Activated CD8-positive, alpha-beta memory T cell treated with anti-CD3 and anti-CD28 coated beads, Interleukin-2, amount 10 ng/mL, durations not matched to agents 7 days and 5 days (primary cell): Measurements from ENCODE around the gene CUBN. TPM values are rescaled to one million over a fixed set of nuclear protein-coding genes. Genes with fewer than 3 reads are reported as not detected.

ENCODE experiments used
- ATAC-seq: fragments of 150-1000 bp; cut with Tn5 transposase; one replicate; pipeline ENCODE4 v1.10.0; 2021; ENCODE audit warnings: moderate library complexity
- CTCF ChIA-PET: fragments of 350-600 bp; sonication (Branson Sonifier 250); formaldehyde crosslinking; loops from one replicate; lab custom pipeline; 2021; ENCODE audit warnings: antibody characterized with exemption; lab: Charles Lee
- DNase-seq: peaks from one replicate; pipeline ENCODE4 v3.0.0-alpha.2; 2020
- H3K27ac Mint-ChIP-seq: one replicate; pipeline ENCODE4 v1.8.0; 2021; ENCODE audit warnings: mild to moderate bottlenecking, mixed read lengths
- H3K27me3 Mint-ChIP-seq: one replicate; pipeline ENCODE4 v1.8.0; 2021; ENCODE audit warnings: mixed read lengths
- H3K36me3 Mint-ChIP-seq: one replicate; pipeline ENCODE4 v1.8.0; 2021; ENCODE audit warnings: mild to moderate bottlenecking, mixed read lengths
- H3K4me1 Mint-ChIP-seq: one replicate; pipeline ENCODE4 v1.8.0; 2021; ENCODE audit warnings: mixed read lengths
- H3K4me3 Mint-ChIP-seq: one replicate; pipeline ENCODE4 v1.8.0; 2021; ENCODE audit warnings: mild to moderate bottlenecking, moderate library complexity, mixed read lengths
- H3K9me3 Mint-ChIP-seq: one replicate; pipeline ENCODE4 v1.8.0; 2022; ENCODE audit warnings: low read depth, mixed read lengths
- total RNA-seq, 2 experiments: library from RNA; stranded (reverse); gene quantifications; one replicate each; pipeline ENCODE4 v1.2.3, GENCODE V29; 2021

The CUBN gene
- total RNA-seq, 2 experiments from 2014 or later, result 0.56 to 1.1 TPM

DNA sequence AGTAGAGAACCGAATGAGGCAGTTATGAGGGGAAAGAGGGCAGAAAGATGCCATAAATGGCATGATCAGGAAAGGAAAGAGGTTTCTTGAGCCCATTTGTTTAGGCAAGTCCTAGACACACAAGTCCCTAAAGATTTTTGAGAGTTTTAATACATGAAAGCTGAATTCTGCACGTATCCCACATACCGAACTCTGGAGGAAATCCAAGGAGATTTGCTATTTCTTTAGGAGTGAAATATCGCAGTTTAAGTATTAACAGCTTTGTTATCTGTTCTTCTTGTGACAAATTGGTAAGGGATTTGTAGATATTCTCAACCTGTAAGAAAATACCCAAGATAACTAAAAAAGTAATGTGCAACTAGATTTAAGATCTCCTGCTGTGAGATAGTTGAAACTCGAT lies 23.7 kb upstream of the CUBN start:
- Mint-ChIP-seq H3K36me3 (peaks cover 6% of the 10 kb centered on the region), H3K27ac (no peak overlapping the region), H3K9me3 (no peaks in the 10 kb centered on the region), H3K4me1 (no peaks in the 10 kb centered on the region), H3K4me3 (no peak overlapping the region), H3K27me3 (no peaks in the 10 kb centered on the region)
- ATAC-seq, result no peak
- no peak for DNase-seq
- CTCF ChIA-PET, result no interaction called here

DNA sequence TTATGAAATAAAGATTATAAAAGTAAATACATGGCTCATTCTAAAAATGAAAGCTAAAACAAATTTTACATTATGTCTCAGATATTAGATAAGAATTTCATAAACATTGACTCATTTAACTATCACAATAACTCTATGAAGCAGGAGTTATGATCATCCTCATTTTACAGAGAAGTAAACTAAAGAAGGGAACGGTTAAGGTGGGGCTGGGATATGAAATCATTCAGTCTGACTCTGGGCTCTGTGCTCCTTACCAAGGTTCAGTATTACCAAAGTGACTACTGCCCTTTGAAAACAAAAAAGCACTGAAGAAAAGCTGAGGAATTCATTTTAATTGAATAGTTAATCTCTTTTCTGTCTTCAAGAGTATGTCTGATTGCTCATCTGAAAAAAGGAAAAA lies 22.1 kb upstream of the CUBN start:
- Mint-ChIP-seq H3K27me3 (no peaks in the 10 kb centered on the region), H3K27ac (no peak overlapping the region)

DNA sequence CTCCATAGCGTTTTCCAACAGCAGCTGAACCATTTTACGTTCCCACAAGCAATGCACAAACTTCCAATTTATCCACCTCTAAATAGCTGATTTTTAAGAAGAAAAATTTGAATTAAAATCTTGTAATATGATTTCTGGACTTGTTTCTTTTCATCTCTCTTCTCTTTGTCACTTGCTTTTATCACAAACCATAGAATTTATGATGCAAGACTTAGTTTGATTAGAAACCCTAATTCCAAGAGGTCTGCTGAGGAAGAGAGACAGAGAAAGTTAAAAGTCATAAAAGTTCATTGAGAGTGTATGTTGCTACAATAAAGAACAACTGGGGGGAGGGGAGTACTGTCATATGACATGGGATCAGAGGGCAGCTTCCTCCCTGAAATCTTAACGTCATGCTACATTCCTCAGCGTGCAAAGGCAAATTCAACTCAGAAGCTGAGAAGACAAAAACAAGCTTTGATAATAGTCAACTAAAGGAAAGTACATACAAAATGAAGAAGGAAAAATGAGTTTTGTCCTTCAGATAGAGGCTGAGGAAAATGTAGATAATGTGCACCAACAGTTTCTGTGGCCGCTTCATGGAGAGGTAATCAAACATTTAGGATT lies 18.4 kb upstream of the CUBN start:
- ATAC-seq (no peak), DNase-seq (no peak)
- CTCF ChIA-PET, result no interaction called here
- H3K27me3 Mint-ChIP-seq, result no peaks in the 10 kb centered on the region
- no peak overlapping the region for H3K4me3 Mint-ChIP-seq
- H3K9me3 Mint-ChIP-seq, result no peaks in the 10 kb centered on the region
- H3K4me1 Mint-ChIP-seq, result peaks cover 21% of the 10 kb centered on the region
- H3K27ac Mint-ChIP-seq, result no peak overlapping the region
- peaks cover 5% of the 10 kb centered on the region for H3K36me3 Mint-ChIP-seq

More for the DNA sequence above, 22.1 kb upstream of the CUBN start:
- DNase-seq (no peak), ATAC-seq (no peak)
- CTCF ChIA-PET, result interaction anchor here (0.9 to 1.1 kb wide), 2 partner anchors 8 to 297 kb away, joined by 3 to 4 read pairs; no protein-coding TSS in a partner anchor
- peaks cover 8% of the 10 kb centered on the region for H3K36me3 Mint-ChIP-seq
- no peak overlapping the region for H3K4me3 Mint-ChIP-seq
- H3K9me3 Mint-ChIP-seq, result no peaks in the 10 kb centered on the region
- H3K4me1 Mint-ChIP-seq, result no peaks in the 10 kb centered on the region

DNA sequence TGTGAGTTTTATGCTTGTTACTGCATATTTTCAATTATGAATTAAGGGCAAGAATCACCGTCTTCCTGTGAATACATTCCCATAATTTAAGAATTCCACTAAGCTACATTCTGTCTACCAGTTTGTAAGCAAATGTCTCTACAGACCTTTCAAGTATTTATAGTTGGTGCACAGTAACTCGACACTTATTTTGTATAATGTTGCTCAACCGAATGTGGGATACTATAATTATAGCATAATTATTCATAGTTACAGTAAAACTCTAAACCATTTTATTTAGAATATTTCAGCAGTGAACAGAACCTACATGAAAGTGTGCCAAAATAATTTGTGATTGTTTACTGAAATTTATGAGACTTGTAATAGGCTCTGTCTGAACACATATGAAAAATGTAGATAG lies 17.3 kb upstream of the CUBN start:
- H3K27me3 Mint-ChIP-seq, result no peaks in the 10 kb centered on the region
- no peaks in the 10 kb centered on the region for H3K9me3 Mint-ChIP-seq
- no peak for DNase-seq

DNA sequence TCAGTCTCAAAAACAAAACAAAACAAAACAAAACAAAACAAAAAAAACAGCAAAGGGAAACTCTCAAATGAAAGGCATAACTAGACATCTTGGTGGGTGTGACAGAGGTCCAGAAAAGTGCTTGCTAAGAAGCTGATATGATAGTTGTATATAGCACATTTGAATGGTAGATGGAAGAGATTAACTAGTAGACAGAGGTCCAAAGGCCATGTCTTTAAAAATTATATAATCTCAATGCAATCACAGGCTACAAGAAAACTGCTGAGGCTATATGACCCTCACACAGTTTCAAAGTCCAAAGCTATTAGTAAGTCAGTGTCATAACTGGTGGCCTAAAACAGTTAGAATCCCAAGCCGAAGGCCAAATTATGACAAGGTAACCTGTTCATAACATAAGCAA lies 15.6 kb upstream of the CUBN start:
- Mint-ChIP-seq H3K4me3 (no peak overlapping the region), H3K36me3 (peaks cover 8% of the 10 kb centered on the region), H3K27me3 (no peaks in the 10 kb centered on the region), H3K4me1 (peaks cover 21% of the 10 kb centered on the region), H3K27ac (peak overlapping the region; percentile 64), H3K9me3 (no peaks in the 10 kb centered on the region)
- ATAC-seq, result peak; percentile 27
- CTCF ChIA-PET, result interaction anchor here (1.9 kb wide), 1 partner anchor 85 kb away, joined by 7 read pairs; no protein-coding TSS in a partner anchor
- no peak for DNase-seq

More for the DNA sequence above, 17.3 kb upstream of the CUBN start:
- CTCF ChIA-PET, result no interaction called here
- H3K4me3 Mint-ChIP-seq, result no peak overlapping the region
- peaks cover 5% of the 10 kb centered on the region for H3K36me3 Mint-ChIP-seq
- ATAC-seq, result no peak
- peaks cover 21% of the 10 kb centered on the region for H3K4me1 Mint-ChIP-seq
- H3K27ac Mint-ChIP-seq, result no peak overlapping the region

DNA sequence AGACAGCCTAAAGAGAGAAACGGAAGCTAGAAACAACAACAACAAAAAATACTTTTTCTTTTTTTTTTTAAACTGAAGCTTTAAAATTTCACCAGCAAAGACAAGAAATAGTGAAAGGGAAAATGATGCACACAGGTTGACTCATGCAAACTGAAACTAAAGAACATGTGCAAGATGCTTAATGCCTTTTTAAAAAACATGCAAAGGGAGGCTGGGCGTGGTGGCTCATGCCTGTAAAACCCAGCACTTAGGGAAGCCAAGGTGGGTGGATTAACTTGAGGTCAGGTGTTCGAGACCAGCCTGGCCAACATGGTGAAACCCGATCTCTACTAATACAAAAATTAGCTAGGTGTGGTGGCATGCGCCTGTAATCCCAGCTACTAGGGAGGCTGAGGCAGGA lies 15.1 kb upstream of the CUBN start:
- Mint-ChIP-seq H3K36me3 (peaks cover 8% of the 10 kb centered on the region), H3K4me3 (no peak overlapping the region), H3K27ac (peak overlapping the region; percentile 64), H3K4me1 (peaks cover 21% of the 10 kb centered on the region), H3K9me3 (no peaks in the 10 kb centered on the region), H3K27me3 (no peaks in the 10 kb centered on the region)
- CTCF ChIA-PET, result interaction anchor here (1.9 kb wide), 1 partner anchor 86 kb away, joined by 7 read pairs; no protein-coding TSS in a partner anchor
- ATAC-seq, result peak; percentile 74
- DNase-seq, result peak; percentile 70

DNA sequence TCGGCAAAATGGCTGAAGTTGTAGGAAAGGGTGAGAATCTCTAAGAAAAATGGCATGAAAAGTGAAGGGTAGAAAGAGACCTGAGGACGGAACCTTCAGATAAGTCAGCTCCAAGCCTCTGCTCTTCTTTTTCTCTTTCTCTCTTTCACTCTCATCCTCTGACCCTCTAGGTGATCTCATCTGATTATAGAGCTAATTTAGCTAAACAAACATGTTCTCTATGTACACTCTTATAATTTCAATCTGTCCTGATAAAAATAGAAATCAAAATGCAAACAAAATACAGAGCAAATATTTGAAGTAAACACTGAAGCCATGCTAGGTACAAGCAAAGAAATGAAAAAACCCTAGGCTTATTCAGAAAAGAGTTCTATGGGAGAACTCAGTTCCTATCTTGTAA lies 14.4 kb upstream of the CUBN start:
- Mint-ChIP-seq H3K27ac (no peak overlapping the region), H3K4me1 (peaks cover 21% of the 10 kb centered on the region), H3K4me3 (no peak overlapping the region), H3K27me3 (no peaks in the 10 kb centered on the region), H3K9me3 (no peaks in the 10 kb centered on the region), H3K36me3 (peaks cover 7% of the 10 kb centered on the region)
- CTCF ChIA-PET, result interaction anchor here (1.4 to 1.9 kb wide), 2 partner anchors 8 to 86 kb away, joined by 3 to 7 read pairs; no protein-coding TSS in a partner anchor
- ATAC-seq (no peak), DNase-seq (no peak)

DNA sequence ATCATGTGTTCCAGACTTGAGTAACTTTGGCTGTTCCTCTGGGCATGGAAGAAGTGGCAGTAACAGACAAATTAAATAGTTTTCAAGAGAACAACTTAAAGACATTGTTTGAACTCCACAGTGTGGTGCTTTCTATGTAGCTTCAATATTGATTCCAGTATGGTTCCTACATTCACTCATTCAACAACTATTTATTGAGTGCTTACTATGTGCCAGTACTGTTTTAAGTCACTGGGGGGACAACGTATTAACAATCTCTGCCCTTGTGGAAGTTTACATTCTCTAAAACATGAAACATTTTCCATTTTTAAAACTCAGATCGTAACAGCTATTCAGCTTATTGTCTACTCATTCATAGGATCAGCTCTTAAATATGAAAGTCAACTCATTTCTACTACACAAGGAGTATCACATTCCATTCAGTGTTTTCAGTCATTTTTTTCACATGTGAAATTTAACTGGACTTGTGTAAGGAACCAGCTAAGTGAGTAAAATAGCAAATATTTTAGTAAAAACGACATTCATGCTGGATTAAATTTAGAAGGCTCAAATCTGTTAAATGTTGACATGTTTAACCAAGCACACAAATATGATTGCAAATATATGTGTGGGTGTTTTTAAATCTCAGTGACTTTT lies 13.6 kb upstream of the CUBN start:
- Mint-ChIP-seq H3K4me3 (no peak overlapping the region), H3K36me3 (peaks cover 7% of the 10 kb centered on the region), H3K27me3 (no peaks in the 10 kb centered on the region), H3K27ac (no peak overlapping the region), H3K9me3 (no peaks in the 10 kb centered on the region), H3K4me1 (peaks cover 21% of the 10 kb centered on the region)
- CTCF ChIA-PET, result interaction anchor here (1.4 kb wide), 1 partner anchor 9 kb away, joined by 3 read pairs; no protein-coding TSS in a partner anchor
- ATAC-seq (no peak), DNase-seq (no peak)

DNA sequence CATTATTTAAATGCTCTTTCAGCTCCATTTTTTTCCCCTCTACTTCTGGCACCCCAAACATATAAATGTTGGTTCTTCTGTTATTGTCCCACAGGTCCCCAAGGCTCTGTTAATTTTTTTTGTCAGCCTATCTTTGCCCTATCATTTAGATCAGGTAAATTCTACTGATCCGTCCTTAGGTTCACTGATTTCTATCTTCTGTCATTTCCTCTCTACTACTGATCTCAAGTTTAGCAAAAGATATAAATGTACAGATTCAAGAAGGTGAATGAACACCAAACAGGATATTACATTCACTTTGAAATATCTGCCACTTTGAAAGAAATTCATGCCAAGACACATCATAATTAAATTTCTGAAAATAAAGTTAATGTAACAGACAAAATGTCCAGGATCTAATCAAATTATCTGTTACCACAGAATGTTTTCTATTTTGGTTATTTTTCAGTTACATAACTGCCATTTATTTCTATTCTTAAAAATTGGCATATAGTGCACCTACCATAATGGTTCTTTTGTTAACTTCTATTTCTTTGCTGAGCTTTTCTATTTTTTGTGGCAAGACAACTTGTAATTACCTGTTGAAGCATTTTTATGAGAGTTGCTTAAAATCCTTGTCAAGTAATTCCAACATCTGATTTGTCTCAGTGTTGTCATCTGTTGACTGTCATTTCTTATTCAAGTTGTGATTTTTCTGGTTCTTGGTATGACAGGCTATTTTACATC lies 12.1 kb upstream of the CUBN start:
- no peak overlapping the region for H3K27ac Mint-ChIP-seq
- CTCF ChIA-PET, result no interaction called here
- DNase-seq (no peak), ATAC-seq (no peak)
- peaks cover 21% of the 10 kb centered on the region for H3K4me1 Mint-ChIP-seq
- H3K27me3 Mint-ChIP-seq, result no peaks in the 10 kb centered on the region
- H3K9me3 Mint-ChIP-seq, result no peaks in the 10 kb centered on the region
- H3K4me3 Mint-ChIP-seq, result no peak overlapping the region
- peaks cover 5% of the 10 kb centered on the region for H3K36me3 Mint-ChIP-seq

DNA sequence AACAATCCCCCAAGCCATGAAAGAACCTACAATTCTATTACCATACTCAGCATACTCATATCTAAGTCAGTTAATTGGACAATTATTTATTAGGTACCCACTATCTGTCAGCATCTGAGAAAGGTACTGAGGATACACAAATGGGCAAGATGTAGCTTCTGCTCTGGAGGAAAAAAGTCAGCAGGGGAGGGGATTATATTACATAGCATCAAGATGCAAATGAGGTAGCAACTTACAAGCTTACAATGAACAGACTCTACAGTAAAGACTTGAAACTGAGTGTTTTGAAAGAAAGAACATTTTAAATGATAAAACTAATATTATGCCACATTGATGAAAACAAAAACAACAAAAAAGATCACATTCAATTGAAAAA lies 10.8 kb upstream of the CUBN start:
- Mint-ChIP-seq H3K9me3 (no peaks in the 10 kb centered on the region), H3K4me1 (peaks cover 17% of the 10 kb centered on the region), H3K27ac (no peak overlapping the region), H3K36me3 (peaks cover 5% of the 10 kb centered on the region), H3K27me3 (no peaks in the 10 kb centered on the region), H3K4me3 (no peak overlapping the region)
- DNase-seq (no peak), ATAC-seq (no peak)
- CTCF ChIA-PET, result no interaction called here

DNA sequence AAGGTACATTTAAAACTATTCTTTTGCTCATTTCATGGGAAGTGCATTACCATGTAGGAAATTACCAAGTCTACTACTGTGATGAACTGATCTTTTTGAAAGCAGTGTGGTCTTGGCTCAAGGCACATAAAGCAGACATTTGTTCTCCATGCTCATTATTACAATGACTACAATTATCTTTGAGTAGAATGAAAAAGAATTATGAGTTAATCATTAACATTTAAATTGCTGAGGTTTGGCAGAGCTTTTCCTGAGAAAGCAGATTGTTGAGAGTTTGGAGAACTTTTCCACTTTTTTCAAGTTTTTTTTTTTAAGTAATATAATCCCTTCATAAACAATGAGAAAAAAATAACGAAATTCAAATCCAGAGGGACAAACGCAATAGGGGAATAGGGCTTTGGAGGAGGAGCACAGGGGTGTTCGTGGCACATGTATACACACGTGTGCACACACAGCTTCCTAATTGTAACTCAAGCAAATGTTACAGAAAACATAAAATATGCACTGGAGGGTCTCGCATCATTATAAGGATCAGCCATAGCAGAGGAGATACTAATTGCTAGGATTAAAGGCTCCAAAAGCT lies 8.9 kb upstream of the CUBN start:
- ATAC-seq, result no peak
- Mint-ChIP-seq H3K4me1 (peaks cover under 1% of the 10 kb centered on the region), H3K9me3 (no peaks in the 10 kb centered on the region), H3K4me3 (no peak overlapping the region), H3K36me3 (peaks cover 4% of the 10 kb centered on the region), H3K27ac (no peak overlapping the region), H3K27me3 (no peaks in the 10 kb centered on the region)
- DNase-seq, result no peak
- CTCF ChIA-PET, result no interaction called here

DNA sequence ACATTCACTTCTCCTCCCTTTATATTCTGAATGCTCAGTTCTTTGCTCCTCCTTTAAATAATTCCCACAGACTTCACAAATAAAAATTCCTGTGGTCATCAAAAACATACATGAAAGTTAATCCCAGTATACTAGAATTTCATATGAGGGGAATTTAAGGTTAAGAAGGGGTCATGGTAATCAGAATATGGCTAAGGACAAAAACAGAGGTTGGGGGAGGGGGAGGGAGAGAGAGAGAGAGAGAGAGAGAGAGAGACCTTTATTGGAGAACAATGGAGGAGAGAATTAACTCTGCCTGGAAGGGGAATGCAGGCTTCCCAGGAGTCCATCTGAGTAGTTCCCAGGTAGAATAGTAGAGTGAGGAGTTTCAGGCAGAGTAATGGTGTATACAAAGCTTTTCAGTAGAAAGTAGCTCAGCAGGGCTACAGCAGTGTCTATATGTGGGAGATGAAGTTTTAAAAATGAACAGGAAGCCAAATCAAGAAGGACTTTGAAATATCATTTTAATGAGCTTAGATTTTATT lies 5.2 kb upstream of the CUBN start:
- ATAC-seq (no peak), DNase-seq (no peak)
- H3K27ac Mint-ChIP-seq, result no peak overlapping the region
- no peaks in the 10 kb centered on the region for H3K4me1 Mint-ChIP-seq
- peaks cover 3% of the 10 kb centered on the region for H3K36me3 Mint-ChIP-seq
- H3K4me3 Mint-ChIP-seq, result no peak overlapping the region
- no peaks in the 10 kb centered on the region for H3K9me3 Mint-ChIP-seq
- no peaks in the 10 kb centered on the region for H3K27me3 Mint-ChIP-seq
- CTCF ChIA-PET, result interaction anchor here (1.5 kb wide), 1 partner anchor 95 kb away, joined by 3 read pairs; no protein-coding TSS in a partner anchor

DNA sequence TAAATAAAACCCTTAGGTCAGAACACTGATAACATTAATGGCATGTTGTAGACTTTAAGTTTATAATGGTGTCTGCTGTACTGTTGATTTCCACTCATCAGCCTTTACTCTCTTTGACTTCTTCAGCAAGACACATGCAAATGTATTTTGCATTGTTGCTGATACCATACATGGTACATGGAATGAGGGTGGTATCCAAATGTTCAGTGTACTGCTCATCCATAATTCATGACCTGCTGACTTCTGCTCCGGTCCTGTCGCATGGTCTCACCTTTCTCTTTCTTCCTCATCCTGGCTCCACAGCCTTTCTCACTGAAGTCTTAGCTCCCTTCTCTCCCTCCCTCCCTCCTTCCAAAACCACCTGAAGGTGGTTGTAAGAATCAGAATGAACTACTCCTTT lies 4.7 kb upstream of the CUBN start:
- H3K4me1 Mint-ChIP-seq, result no peaks in the 10 kb centered on the region
- no peaks in the 10 kb centered on the region for H3K27me3 Mint-ChIP-seq
- ATAC-seq, result no peak
- H3K27ac Mint-ChIP-seq, result no peak overlapping the region
- no peak overlapping the region for H3K4me3 Mint-ChIP-seq
- H3K36me3 Mint-ChIP-seq, result peaks cover 3% of the 10 kb centered on the region
- CTCF ChIA-PET, result no interaction called here
- DNase-seq, result no peak
- no peaks in the 10 kb centered on the region for H3K9me3 Mint-ChIP-seq
